Activated CD8-positive, alpha-beta memory T cell treated with anti-CD3 and anti-CD28 coated beads for 1 hour (primary cell): ENCODE data around the gene TIPRL.

Source experiments
- DNase-seq, 2 donors: peaks; one replicate each; pipeline ENCODE4 v3.0.0-alpha.2; 2020; ENCODE audit warnings: low read depth in 1 of 2; ENCODE audit errors: extremely low read depth in 1 of 2

Gene TIPRL

DNA sequence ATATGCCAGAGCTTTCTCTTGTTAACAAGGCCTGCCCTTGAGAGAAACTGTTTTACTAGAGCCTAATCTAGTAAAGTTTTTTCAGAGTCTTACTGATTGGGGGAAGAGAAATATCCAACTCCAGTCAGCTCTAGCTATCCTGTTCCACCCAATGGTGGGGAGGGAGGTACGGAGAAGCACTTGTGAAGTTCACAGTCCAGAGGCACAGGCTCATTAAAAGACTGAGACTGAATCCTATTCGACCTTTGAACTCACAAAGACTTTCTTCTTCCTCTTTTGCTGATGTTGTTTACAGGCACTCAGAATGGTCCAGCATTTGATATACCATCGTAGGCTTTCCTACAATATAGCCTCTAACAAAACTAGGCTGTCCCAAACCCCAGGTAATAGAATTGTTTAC is 31.6 kb downstream of the TIPRL start:
- no peak for DNase-seq

DNA sequence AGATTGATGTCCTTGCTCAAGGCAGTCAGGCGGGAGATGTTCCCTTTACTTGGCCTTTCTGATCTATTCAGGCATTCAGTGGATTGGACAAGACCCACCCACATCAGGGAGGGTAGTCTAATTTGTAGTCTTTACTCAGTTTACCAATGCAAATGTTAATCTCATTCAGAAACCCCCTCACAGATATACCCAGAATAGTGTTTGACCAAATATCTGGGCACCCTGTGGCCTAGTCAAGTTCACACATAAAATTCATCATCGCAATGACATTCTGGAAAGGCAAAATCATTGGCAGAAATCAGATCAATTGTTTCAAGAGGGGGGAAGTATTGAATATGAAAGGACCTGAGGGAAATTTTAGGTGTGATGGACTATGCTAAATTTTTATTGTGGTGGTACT is 34.6 kb downstream of the TIPRL start:
- DNase-seq = no peak

DNA sequence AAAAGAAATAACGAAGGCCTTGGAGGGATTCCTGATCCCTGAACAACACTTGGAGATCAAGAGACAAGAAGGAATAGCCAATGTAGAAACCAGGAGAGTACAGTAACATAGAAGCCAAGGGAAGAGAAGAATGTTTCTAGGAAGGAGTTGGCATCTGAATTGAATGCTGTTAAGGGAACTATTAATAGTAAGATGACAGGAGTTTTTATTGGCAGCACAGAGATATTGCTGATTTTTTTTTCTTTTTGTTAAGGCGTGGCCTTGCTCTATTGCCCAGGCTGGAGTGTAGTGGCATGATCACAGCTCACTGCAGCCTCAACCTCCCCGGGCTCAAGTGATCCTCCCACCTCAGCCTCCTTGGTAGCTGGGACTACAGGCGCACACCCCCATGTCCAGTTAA is 37.4 kb downstream of the TIPRL start:
- DNase-seq = no peak

DNA sequence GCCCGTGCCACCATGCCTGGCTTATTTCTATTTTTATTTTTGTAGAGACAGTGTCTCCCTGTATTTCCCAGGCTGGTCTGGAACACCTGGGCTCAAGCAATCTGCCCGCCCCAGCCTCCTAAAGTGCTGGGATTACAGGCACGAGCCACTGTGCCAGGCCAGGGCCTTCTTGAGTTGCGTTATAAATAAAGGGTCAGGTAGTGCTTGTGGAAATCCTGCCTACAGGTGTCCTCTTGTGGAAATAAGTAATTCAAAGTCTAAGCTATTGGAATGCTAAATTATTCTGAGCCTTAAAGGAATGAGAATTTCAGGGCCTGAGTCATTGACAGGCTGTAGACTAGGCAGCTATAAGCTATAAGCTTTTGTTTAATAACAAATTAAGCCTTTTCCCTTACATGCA is 38.9 kb downstream of the TIPRL start:
- DNase-seq = no peak

DNA sequence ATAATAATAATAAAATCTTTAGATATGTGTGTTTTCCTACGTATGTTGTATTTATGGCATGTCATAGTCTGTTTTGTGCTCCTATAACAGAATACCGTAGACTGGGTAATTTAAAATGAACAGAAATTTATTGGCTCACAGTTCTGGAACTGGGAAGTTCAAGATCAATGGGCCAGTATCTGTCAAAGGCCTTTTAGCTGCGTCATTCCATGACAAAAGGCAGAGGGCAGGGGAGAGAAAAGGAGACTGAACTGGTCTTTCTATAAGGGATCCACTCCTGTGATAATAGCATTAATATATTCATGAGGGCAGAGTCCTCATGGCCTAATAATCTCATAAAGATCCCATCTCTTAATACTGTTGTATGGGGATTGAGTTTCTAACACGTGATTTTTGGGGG is 39.9 kb downstream of the TIPRL start:
- DNase-seq = no peak

DNA sequence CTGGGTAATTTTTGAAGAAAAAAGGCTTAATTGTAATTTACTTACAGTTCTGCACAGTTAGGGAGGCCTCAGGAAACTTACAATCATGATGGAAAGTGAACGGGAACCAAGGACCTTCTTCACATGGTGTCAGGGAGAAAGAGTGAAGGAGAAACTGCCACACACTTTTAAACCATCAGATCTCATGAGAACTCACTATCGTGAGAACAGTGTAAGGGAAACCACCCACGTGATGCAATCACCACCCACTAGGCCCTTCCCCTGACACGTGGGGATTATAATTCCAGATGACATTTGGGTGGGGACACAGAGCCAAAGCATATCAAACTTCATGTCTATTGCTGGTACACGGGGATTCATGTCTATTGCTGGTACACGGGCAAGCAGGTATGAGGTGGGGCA is 41.7 kb downstream of the TIPRL start:
- DNase-seq = no peak

DNA sequence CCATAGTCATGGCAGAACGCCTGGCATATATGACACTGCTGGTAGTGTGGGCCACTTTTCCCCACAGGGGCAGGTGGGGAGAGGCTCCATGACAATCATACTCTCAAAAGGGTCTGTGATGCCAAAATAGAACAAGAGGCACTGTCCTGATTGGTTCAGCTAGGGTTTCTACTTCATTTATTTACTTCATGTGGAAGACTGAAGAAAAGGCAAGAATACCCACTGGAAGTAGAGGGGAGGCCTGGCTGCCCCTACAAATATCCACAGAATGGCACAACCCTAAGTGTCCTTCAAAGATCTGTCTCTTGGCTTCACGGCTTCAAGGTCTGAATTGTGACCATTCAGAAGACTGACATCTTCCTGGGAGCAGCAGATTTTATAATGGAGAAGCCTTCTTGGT is 42.5 kb downstream of the TIPRL start:
- no peak for DNase-seq

DNA sequence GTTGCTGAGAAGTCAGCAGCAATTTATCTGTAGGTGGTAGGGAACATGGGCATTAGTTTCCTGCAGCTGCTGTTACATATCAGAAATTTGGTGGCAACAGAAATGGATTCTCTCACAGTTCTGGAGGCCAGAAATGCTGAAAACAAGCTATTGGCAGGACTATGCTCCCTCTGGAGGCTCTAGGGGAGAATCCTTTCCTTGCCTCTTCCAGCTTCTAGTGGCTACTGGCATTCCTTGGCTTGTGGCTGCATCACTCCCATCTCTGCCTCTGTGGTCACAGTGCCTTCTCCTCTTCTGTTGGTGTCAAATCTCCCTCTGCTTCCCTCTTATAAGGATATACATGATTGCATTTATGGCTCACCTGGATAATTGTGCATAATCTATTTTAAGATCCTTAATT is 44.5 kb downstream of the TIPRL start:
- DNase-seq = no peak

DNA sequence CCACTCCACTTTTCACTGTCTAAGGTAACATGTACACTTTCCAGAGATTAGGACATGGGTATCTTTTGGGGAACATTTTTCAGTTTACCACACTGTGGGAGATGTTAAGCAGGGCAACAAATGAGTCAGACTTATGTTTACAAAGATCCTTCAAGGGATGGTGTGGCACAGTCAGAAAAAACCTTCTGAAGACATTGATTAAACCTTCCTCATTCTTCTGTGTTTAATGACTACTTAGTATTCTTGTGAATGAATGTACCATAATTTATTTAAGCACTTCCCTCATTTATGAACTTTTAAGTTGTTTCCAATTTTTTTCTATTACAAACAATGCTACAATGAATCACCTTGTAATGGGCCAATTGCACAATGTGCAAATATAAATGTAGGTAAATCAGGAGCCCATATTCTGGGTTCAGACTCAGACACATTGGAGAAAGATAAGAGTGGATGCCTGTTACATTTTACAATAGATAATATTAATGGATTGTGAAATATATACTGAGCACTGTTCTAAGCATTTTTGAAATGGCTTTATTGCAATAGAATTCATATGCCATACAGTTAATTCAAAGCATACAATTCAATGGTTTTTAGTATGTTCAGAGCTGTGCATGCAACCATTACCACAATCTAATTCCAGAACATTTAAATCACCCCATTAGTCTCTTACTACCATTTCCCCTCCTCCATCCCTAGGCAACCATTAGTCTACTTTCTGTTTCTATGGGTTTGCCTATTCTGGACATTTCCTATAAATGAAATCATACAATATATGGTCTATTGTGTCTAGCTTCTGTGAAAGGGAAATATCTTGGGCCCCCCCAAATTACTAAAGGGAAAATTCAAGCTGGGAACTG is 45.1 kb downstream of the TIPRL start:
- no peak for DNase-seq

DNA sequence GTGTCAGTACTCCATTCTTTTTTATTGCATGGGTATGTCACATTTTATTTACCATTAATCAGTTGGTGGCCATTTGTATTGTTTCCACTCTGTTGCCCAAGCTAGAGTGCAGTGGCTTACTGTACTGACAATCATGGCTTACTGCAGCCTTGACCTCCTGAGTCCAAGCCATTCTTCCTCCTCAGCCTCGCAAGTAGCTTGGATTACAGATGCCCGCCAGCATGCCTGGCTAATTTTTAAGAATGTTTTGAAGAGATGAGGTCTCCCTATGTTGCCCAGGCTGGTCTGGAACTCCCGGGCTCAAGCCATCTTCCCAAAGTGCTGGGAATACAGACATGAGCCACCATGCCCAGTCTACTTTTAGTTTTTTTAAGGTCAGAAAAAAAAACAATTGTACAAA is 46.2 kb downstream of the TIPRL start:
- DNase-seq = no peak

DNA sequence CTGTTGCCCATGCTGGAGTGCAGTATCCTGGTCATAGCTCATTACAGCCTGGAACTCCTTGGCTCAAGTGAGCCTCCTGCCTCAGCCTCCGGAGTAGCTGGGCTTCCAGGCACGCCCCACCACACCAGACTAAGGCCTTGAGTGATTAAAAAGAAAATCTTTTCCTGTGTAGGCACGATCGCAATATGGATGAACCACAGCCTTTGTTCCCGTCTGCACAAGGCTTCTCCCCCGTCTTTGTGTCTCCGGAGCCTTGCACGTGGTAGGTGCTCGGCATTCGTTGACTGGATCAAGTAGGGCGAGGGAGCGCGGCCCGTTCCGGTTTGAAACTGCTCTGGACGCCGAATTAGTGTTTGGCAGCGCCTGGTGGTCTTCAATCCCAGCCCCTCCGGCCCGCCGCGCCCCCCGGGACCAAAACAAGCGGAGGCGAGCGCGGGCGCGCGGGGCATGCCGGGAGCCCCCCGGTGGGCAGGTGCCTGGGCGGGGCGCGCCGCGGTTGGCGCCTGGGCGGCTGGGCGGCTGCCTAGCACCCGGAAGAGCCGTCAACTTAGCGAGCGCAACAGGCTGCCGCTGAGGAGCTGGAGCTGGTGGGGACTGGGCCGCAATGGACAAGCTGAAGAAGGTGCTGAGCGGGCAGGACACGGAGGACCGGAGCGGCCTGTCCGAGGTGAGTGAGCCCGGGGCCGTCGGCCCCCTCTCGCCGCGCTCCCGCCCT is 46.9 kb downstream of the TIPRL start, which contains the start of gene SFT2D2:
Gene SFT2D2 (plus strand): TSS at position 529 of the 715 bp plus-strand sequence. CDS start 76 bp downstream, at position 605.
- DNase-seq = peak; percentile 32 to 70

DNA sequence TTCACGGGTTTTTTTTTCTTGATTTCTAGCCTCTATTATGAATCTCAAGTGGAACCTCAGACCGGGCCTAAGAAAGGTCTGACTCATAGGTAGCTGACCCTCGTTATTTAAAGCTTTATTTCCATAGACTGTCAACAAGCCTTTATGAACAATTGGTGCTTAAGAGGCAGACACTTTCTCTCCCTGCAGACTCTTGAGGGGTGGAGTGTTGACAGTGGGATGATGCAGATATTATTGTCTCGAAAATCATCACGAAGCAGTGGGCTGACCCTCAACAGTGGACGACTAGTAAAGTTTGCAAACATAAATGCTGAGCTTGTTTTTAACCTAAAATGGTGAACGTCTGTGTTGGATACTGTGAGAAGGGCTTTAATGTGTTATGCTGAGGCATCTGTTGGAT is 48.9 kb downstream of the TIPRL start:
- no peak for DNase-seq

DNA sequence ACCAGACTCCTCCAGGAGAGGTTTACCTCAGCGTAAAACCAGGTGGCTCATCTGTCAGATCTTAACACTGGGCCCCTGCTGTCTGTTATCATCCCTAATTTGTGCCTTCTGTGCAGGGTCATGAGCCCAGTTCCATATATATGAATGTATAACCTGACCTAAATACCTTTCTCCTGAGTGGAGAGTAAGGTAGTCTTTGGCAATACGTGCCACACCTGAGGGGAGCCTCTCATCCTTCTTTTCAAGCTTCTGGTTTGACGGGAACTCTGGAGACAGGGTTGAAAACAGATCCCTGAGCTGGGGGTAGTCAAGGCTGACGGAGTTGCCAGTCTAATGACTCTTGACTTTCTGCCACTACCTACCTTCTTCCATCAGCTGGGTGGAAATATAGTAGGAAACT is 51.1 kb downstream of the TIPRL start:
- no peak for DNase-seq

DNA sequence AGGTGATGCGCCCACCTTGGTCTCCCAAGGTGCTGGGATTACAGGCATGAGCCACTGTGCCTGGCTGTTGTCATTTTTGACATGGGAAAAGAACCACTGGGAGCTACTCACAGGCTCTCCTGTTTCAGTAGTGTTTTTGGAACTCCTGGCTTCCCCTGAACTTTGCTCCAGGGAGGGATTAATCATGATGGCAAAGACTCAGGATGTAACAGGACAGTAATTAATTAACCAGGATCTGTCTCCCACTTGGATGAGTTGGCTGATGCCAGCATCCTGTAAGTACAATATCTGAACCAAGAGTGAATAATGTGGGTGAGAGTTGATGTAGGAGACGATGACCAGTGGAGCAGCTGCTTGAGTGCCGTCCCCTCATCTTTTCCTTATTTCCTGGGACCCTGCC is 51.9 kb downstream of the TIPRL start:
- DNase-seq = no peak

DNA sequence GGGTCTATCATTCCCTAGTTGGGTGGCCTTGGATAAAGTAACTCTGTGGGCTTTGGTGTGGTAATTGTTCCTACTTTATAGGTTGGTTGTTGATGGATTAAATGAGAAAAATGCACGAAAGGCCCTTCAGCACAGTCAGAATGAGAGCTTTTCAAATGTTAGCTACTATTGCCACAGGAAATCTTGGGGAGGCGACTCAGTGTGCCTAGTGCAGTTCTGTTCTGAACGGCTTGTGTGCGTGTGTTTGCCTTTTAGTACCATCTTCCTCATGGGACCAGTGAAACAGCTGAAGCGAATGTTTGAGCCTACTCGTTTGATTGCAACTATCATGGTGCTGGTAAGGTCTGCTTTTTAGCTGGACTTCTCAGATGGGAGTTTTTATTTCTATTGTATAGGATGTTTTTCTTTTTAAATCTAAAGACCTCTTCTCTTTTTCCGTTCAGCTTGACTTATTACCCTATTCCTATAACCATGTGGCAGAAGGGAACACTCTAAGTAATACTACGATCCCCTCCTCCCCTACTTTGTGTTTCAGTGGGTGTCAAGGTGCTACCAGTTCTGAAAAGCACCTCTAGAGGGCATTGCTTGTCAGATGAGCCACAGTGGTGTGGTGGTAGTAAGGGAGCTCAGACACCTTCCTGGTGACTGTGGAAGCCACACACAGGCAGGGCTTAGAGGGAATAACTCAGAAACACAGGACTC is 56.2 kb downstream of the TIPRL start:
- DNase-seq = no peak

DNA sequence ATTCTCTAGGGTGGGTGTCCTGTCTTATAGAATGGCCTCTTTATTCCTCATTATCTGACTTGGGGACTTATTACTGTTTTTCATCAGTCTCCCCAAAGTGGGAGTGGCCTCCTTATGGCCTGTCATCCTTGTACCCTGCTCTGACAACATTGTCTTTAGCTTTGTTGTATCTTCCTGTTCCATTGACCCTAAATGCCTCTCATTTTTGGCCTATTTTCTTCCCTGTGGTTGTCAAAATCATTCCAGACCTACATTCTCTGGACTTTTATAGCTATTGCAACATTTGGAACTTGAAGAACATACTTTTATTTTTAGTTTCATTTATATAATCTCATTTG is 56.8 kb downstream of the TIPRL start:
- no peak for DNase-seq

DNA sequence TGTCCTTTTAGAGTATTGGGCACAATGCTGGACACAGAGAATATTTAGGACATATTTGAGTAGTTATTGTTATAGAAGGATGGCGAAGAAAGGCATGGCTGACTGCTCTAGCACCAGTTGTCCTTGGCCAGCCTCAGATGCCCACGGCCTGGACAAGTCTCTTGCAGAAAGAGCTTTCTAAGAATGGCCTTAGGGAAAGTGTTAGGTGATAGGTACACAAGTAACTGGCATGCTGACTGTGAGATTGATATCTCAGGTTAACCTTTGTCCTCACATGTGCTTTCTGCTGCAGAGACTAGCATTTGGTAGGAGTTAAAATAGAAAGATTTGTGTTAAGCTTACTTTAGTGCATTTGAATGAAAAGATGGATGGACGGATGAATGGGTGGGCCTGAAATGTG is 57.2 kb downstream of the TIPRL start:
- DNase-seq = no peak

DNA sequence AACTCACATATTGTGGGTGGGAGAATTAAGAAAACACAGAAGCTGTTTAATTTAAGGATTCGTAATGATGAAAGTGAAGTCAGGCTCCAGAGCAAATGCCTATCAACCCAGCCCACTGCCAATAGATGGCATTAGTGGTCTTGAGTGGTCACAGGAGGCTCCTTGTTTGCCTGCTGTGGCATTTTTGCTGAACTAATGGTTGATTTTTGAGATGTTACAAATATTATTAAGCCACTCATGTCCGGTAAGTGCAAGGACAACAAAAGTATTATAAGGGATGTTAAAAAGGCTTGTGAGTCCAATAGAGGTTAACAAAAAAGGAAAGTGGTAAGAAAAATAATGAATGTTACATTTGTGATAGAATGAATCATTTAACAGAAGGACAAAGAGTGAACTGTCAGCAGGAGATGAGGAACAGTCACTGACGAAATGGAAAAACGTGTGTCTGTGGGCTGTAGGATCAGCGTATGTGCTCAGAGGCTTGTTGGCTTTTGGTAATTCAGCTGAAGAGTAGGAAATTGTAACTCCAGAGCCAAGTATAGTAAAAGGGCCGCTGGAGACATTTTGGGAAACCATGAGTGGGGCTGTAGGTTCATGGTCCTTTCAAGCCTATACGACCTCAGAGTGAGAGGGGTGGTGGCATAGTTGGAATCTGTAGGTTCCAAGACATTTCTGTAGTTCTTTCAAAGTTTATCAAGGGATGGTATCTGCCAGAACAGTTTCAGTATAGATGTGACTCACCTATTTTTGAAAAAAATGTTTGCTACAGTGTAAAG is 58.3 kb downstream of the TIPRL start:
- no peak for DNase-seq

DNA sequence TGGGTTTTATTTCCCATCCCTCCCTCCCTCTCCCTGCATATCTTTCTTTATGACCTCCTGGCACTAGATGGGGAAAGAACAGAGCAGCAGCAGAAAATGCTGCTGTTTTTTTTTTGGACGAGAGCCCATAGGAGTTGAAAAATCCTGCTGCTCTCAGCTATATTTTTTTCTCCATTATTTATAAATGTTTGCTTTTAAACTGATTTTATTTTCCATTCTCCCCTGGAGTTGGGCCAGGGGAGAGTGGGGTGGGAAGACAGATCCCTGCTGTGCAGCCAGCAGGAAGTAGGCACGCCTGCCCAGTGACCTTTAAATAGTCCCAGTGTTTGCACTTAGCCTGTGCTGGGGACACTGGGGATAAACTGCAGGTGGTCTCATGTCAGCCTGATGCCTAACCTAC is 64.4 kb downstream of the TIPRL start:
- no peak for DNase-seq

DNA sequence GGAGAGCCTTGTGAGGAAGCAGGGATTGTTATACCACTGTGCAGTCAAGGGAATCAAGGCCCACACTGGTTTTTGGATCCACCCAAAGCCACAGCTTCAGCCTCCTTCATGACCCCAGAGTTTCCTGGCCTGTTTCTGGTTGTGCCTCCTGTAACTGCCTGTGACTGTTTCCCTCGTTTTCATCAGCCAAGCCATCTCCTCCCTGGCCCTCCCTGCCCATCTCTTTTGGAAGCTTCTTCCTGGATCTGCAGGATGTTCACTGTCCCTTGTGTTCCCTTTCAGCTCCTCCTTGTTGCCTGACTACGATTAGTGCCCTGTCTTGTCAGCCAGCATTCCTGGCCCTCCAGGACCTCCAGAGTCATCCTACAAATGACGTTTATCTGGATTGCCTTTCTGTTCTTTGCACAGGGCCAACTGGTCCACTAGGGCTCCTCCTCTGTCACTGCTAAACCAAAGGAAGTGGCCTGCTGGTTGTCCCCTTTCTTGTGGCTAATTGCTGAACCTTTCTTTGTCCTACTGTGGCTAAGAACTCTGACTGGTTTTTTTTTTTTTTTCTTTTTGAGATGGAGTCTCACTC is 65.0 kb downstream of the TIPRL start:
- DNase-seq = no peak

DNA sequence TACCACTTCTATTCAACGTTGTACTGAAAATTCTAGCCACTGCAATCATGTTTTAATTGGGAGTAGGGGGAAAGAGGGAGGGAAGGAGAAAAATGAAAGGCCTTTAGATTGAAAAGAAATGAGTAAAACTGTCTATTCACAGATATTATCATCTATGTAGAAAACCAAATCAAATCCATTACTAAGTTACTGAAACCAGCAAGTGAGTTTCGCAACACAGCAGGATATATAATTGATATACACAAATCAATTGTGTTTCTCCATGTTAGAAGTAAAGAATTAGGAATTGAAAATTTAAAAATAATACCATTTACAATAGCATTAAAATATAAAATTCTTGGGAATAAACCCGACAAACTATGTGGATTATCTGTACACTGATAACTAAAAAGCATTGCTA is 66.3 kb downstream of the TIPRL start:
- DNase-seq = no peak
